Hematopoietic multipotent progenitor cell treated with erythropoietin and hydrocortisone succinate and interleukin-3 and kit ligand, for 15 days (in vitro differentiated cells): ENCODE measurements around the gene ATP5F1B.
A peak's percentile ranks its signal among the peaks of the same experiment; 100 is the strongest.
"Not testable (repeated sequence)": the region's sequence is repeated elsewhere in the genome, so short reads cannot be mapped to it uniquely, and the experiment has no call there.

Experiments
- DNase-seq: peaks from one replicate; pipeline ENCODE4 v3.0.0-alpha.2; 2015; ENCODE audit warnings: low spot score

ATP5F1B gene

DNA sequence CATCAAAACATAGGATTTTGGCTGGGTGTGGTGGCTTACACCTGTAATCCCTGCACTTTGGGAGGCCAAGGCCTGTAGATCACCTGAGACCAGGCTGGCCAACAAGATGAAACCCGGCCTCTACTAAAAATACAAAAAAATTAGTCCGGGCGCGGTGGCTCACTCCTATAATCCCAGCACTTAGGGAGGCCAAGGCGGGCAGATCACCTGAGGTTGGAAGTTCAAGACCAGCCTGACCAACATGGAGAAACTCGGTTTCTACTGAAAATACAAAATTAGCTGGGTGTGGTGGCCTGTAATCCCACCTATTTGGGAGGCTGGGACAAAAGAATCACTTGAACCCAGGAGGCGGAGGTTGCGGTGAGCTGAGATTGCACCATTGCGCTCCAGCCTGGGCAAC lies 2.2 kb upstream of the ATP5F1B start:
- not testable (repeated sequence) for DNase-seq

DNA sequence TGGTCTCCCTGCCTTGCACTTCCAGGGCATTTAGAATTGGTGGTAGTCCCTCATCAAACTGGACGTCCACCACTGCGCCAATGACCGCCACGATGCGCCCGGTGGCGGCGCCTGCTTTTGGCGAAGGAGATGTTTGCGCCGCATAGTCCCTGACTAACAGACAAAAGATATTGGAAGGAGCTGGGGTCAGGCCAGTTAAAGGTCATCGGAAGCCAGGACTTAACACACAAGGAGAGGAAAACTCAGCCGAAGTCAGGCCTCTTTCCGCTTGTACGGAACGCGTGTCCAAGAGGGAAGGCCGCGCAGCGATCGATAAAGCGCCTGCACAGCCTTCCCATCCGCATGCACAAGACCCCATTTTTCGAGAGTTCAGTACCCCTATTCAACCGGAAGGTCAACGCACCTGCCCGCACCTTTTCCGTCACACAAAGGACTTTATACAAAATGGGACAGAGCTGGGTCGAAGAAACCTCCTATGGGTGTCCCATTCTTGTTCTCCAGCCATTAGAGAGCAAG lies 525 bp downstream of the ATP5F1B start:
- no peak for DNase-seq

DNA sequence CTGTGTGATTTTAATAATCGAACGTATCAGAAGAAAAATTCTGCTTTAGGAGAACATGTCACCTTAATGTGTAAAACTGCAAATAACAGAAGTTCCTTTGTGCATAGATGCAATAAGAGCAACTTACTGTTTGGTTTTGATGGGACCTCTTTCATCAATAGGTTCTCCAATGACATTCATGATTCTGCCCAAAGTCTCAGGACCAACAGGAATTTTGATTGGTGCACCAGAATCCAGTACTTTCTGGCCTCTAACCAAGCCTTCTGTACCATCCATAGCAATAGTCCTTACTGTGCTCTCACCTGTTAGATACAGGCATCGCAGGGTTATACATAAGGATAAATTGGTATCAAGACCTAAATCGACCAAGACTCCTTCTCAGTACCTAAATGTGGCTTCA lies 1.1 kb downstream of the ATP5F1B start:
- peak; percentile 23 for DNase-seq

DNA sequence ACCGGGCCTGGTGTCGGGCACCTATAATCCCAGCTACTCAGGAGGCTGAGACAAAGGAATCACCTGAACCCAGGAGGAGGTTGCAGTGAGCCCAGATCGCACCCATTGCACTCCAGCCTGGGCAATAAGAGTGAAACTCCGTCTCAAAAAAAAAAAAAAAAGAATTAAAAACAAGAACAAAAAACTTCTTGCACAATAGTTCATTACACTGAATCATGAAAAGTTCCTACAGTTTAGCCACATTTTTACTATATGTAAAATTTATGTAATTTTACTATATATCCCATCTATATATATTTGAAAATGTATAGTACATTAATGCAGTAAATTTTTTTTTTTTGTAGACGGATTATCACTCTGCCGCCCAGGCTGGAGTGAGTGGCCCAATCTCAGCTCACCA lies 4.6 kb downstream of the ATP5F1B start:
- DNase-seq: no peak

DNA sequence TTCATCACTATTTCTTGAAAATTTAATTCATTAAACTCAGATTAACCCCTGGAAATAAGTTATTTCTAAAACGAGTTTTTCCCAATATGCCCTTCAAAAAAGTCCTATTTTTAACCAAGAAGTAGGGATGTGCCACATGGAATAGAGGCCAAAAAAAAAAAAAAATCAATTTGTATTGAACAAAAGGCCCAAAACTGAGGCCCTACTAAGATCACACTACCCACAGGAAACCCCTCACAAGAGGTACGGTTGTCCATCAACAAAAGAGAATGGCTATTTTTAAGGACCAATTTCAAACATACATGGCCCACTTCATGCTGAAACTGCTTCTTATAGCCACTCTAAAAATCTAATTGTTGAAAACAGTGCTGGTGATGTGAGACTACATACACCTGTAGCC lies 8.2 kb downstream of the ATP5F1B start:
- DNase-seq: no peak

DNA sequence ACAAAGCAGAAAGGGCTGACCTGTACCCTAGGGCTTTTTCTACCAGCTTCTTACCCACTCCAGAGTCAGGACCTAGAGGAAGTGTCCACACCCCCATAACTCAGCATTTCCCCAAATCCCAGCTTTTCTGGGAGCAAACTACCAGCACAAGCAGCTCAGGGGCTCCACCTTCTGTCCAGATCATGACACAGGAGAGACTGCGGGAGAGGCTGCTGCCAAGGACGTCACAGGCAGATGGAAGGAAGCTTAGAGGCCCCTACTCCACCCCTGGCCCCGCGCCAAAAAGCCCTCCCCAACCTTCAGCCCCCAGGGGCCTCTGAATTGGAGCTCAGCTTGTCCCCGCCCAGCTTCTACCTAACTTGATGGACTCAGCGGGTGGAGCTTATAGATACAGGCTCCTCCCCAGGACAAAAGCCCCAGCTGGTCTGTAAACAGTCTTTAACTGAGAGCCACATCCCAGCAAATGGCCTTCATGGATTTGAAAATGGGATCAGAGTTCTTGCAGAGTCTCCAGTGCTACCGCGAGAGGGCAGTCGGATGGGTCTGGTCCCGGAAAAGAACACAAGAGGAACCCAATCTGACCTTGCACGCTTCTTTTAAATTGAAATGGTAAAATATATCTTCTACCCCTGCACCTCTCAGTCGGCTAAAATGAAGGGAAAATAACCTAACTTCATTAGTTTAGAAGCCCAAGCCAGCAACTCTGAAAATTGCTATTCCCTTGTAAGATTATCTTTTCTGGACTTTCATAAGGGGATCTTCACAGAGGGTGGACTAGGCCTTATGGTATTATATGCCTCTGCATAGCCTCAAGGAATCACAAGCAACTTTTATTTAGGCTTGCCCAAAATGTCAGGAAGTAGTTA lies 8.9 kb downstream of the ATP5F1B start:
- DNase-seq: peak; percentile 99

DNA sequence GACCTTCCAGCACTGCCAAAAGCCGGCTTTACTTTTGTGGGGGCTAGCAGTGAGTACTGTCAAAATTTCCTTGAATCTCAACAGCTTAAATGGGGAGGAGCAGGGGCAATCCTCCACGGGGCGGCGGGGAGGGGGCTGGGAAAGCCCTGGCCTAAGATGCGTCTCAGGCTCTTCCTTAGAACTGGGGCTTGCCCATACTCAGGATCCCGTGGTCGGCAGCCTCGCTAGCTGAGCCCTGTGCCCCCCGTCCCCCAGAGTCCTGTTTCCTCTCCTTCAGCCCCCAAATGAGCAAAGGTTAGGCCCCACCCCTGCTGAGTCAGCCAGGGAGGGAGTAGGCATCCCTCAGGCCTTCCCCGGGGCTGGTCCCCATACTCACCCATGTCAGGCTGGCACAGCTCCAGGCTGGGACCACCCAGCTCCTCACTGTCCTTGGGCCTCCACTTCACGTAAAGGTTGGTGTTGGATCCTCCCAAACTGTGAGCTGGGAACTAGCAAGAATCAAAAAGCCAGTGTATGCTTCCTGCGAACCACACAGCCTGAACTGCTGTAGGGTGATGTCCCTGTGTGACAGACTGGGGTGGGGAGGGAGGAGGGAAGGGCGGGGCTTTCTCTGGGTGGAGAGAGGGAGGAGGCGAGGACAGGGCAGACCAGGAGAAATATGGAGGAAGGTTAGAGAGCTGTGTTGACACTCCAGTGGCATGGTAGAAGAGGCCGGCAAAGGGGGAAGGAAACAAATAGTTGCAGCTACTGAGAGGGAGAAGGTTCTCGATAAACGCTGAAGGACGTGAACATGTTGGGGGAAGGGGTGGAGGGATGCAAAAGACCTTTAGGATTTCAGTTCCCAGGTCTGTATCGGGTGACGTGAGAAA lies 9.7 kb downstream of the ATP5F1B start:
- DNase-seq: peak; percentile 93

DNA sequence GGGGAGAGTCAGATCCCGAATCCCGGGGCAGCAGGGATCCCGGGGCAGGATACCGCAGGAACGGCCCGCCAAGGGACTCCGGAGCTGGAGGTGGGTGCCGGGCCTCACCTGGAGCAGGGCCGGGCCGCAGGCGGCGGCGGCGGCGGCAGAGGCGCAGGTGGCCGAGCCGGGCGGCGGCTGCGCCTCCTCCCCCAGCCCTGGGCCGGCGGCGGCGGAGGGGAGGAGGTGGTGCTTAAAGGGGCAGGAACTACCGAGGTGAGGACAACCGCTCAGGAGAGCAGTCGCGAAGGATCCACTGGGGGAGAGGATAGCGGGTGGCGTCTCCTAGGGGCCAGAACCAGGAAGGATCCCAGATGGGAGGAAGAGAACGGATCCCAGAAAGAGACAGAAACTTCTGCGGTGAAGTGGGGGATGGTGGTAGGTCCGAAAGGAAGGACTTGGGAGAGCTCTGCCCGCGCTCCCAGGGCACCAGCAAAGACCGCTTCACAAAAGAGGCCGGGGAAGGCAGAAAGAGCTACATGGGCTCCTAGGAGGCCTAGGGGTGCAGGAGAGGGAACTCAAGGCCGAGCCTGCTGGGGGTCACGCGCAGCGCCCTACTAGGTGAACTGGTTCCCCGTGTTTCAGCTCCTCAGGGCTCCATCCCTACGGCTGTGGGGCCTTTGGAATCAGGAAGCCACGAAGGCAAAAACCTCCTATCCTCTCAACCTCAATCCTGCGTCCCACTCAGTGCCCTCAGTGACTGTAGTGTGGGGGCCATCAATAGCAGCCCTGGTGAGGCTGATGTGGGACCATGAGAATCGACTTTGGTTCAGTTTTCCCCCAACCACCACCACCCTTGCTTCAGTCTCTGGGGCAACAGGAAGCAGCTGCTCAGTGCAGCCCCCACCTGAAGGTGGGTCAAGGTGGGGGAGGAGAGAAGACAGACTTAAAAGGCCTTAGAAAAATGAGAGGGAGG lies 10.7 kb downstream of the ATP5F1B start:
- peak; percentile 79 for DNase-seq

DNA sequence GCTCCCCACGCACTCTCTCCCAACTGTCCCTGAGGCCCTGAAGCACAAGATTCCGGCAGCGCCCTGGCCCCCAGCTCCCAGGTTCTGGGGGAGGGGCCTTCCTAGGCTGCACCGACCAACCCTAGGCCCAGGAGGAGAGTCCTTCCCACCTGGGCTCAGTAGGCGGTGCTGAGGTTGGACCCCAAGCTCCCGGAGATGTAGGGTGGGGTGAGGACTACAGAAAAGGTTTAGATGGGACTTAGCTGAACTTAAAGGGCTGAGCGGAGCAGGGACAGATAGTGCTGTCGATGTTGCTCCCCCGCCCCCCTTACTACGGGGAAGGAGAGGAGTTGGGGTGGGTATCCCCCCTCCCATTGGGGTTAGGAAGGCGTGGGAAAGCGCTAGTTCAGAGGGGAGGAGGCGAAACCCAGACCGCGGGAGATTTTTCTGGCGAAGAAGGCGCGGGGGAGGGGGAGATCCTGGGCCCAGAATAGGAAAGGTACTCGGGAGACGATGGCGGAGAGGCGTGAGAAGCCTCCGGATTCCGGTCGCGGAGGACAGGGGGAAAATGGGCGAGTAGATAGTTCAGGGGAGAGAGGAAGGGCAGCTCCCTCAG lies 11.4 kb downstream of the ATP5F1B start:
- peak; percentile 33 for DNase-seq

DNA sequence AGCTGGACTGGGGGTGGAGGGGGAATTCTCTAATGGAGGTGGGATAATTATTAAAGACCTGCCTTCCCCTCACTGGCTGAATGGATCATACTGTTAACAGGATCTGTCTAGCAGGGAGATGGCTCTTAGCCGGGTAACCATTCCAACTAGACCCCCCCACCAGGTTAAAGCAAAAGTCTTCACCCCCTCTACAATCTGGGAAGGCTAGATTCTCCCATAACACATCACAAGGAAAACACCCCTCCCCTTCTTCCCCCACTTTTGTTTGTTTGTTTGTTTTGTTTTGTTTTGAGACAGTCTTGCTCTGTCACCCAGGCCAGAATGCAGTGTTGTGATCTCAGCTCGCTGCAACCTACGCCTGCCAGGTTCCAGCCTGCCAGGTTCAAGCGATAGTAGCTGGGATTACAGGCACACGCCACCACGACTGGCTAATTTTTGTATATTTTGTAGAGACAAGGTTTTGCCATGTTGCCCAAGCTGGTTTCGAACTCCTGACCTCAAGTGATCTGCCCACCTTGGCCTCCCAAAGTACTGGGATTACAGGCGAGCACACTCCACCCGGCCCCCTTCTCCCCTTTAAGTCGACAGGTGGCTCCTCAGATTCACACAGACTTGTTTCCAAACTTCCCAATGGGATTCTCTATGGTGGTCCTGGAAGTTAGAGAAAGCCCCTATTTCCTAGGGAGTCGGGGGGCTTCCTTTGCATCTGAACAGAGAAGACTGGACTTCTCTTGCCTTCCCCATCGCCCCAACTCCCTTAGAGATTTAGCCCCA lies 12.1 kb downstream of the ATP5F1B start:
- DNase-seq: no peak

DNA sequence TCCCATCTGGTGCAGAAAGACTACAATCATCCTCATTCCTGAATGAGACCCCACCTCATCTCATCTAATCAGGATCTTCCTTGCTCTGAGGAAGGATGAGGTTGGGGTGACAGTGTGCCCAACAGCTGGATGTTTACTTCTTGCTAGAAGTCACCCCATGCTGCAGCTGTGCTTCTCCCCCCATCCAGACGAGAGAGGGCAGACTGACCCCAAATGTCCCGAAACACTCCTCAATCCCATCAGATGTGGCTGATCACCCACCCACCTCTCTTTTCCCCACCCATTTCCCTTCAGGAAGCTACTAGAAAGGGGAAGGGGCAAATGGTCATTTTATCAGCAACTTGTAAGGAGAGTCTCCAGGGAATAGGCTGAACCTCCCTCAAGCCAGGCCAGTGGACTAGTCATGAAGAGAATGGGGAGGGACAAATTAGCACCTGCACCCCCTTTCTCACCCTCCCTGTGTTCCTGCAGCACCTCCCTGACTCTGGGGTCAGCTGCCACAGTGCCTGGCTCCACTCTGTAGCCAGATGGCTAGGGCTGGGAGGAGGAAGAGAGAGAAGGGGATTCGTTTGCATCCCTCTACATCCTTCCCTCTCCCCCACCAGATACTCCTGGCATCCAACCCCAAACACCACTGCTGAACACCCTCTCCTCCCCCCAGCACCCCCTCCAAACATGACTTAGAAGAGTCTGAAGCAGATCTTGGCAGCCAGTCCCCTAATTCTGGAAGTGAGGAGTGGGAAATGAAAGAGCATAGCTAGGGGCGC lies 12.9 kb downstream of the ATP5F1B start:
- DNase-seq: no peak

DNA sequence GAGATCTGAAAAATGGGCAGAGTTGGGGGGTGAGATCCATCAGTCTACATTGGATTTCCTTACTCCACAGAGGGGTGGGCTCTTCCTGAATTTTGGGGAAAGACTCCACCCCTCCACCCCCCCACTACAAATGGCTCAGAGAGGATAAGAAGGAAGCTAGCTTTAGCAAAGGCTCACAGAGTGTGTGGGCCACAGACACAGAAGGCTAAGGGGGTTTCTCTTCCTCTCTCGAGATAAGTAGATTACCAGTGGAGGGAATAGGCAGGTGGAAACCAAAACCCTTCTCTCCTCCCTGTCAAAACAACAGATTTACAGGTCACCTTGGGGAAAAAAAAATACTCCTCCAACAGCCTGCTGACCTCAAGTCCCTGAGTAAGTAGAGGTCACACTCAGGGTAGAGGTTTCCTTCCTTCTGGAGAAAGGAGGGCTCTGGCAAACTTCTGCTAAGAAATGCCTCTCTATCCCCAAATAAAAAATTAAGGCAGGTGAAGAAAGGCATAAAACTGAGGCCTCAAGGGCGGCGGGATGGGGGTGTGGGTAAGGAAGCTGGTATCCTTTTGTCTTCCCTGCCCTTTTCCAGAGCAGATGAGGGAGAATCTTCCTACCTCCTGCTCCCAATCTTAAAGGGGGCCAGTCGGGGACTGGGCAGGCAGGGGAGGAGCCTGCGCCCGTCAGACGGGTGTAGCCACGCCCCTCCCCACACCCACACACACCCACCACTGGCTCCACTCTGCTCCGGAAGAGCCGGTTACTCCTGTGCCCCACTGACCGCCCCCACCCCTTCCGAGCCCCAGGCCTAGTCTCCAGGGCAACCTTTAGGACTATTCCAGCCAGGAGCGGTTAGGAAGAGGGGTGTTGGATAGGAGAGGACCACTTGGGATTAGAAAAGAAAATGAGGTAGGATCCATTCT lies 13.7 kb downstream of the ATP5F1B start:
- DNase-seq: peak; percentile 75

DNA sequence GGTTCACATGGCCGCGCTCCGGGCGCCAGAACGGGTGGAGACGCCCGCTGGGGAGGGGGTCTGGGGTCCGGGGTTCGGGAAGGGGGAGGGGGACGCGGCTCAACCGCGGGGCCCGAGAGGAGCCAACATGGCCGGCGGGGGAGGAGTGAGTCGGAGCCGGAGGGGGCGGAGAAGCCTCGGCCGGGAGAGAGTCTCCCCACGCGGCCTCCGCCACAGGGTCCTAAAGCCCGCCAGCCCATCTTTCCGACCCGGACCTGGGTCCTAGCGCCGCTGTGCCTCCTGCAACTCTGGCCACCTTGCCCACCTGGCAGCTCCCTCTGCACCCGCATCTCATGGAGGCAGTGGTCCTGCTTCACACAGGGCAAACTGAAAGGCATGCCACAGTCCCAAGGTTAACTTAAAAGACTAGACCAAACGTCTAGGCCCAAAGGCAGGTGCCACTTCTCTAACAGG lies 15.6 kb downstream of the ATP5F1B start, which contains the start of gene BAZ2A:
TSS of gene BAZ2A (minus strand) at position 147 of the 453 bp plus-strand sequence. CDS start 12,796 bp downstream, outside the sequence.
- DNase-seq: peak; percentile 82

DNA sequence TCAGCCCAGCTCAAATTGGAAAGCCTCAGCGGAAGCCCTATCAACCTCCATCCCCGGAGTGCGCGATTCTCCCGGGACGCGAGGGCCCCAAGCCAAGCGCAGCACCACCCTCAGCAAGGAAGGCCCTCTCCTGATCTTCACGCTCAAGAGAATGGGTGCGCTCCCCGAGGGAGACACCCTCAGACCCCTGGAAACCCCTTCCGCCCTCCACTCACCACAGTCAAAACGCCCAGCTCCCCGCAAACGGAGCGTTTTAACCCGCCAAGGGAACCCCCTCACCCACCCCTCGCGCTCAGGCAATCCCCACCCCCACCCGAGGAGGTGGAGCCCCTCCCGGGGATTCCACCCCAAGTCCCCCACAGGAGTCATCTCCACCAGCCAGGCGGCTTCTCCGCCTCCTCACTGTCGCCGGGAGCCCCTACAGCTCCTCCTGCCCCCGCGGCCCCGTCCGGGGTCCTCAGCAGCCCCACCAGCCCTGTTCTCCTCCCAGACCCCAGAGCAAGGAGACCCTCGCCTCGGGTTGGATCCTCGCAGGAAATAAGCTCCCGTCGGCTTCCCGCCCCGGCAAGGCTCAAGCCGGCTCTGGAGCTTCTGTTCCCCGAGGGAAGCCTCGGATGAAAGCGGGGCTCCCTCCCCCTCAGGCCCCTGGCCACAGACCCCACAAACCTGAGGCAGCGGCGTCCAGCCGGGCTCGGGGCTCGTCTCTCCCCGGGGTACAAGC lies 16.2 kb downstream of the ATP5F1B start:
- no peak for DNase-seq

DNA sequence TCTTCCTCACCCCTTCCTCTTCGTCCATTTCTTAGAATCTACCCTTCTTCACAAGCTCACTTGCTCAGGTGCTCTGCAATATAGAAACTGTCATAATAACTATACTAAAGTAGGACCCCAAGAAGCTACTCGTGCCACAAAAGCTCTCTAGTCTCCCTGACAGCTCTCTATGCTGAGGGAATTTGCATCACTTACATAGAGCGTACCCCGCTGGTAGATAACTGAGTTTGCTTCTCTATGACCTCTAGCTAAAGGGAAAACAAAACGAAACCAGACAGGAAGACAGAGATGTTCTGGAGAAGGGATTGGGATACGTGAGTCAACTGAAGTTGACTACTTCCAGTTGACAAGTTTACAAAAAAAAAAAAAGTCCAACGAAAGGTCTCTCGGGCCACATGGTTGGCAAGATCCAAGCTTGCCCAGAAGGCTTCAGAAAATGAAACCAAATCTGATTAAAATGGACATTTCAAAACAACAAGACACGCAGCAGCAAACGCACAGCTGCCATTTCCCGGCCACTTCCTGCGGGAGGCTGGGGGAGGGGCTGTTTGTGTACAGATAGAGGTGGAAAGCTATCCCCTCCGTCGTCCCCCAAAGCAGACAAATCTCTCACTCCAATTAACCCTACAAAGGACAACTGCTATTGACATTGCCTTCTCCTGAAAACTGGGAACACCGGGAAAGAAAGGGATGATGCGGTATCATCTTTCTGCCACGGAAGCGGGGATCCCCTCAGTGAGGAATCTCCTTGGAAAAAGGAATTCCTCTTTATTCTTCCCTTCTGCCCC lies 16.9 kb downstream of the ATP5F1B start:
- DNase-seq: peak; percentile 38

DNA sequence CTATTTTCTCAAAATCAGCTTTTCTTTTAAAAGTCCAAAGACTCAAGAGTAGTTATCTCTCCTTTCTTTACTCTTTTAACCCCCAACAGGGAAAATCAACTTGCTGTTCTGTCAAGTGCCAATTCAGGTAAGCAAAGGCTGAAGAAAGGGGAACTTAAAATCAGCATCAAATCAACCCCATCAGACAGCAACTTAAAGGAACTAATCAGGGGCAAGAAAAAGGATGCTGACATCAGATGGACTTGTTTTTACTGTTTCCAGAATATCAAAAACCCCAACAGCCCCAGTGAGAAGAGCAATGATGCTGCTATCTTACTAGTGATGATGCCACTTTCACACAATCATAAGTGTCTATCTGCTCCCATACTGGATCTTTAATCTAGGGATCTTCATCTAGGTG lies 19.1 kb downstream of the ATP5F1B start:
- DNase-seq: no peak

DNA sequence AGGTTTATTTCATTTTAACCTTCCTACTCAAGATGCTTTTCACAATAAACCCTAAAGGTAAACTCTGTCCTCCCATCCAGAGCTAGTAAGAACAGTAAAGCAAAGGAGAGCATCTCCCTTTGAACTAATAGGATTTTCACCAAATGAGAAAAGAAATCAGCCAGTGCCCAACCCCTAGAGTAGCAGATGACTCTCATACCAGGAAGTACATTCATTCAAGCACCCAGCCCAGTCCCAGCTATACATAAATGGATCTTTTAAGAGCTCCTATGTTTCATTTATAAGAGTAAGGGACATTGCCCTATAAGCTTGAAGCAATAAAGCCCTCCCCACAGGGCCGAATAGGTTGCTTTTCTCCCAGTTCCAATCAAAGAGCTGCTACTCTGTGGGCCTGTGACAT lies 23.2 kb downstream of the ATP5F1B start:
- DNase-seq: no peak
